Measurements from ENCODE around the gene VASH2.

DNA sequence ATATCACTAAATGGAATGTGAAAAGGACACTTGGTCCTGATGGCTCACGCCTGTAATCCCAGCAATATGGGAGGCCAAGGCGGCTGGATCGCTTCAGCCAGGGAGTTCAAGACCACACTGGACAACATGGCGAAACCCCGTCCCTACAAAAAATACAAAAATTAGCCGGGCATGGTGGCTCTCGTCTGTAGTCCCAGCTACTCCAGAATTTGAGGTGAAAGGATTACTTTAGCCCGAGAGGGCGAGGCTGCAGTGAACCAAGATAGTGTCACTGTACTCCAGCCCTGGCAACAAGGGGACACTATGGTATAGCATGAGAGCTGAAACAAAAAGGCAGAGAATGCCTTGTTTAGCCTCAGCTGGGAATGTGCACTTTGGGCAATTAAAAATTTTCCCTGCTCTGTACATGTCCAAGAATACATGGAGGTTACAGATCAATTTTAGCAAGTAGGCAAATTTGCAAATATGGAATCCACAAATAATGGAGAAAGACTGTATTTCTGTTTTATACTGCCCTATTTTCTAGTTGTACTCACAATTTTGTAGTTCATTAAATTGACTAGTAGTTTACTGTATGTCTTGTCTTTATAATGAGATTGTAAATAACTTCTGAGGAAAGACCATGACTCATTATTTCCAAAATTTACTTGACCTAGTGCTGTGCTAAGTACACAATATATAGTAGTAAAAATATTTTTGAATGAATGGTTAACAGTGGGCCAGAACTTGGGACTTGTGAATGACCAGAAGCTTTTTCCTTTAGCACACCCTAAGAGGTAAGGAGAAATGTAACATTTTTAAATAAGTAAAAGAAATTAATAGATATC lies 67.3 kb downstream of the VASH2 start:
- TF ChIP-seq, protein P1, sequence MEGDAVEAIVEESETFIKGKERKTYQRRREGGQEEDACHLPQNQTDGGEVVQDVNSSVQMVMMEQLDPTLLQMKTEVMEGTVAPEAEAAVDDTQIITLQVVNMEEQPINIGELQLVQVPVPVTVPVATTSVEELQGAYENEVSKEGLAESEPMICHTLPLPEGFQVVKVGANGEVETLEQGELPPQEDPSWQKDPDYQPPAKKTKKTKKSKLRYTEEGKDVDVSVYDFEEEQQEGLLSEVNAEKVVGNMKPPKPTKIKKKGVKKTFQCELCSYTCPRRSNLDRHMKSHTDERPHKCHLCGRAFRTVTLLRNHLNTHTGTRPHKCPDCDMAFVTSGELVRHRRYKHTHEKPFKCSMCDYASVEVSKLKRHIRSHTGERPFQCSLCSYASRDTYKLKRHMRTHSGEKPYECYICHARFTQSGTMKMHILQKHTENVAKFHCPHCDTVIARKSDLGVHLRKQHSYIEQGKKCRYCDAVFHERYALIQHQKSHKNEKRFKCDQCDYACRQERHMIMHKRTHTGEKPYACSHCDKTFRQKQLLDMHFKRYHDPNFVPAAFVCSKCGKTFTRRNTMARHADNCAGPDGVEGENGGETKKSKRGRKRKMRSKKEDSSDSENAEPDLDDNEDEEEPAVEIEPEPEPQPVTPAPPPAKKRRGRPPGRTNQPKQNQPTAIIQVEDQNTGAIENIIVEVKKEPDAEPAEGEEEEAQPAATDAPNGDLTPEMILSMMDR (IDR thresholded peaks at IDR 0.05; ENCODE audit: poor library complexity, severe bottlenecking), result no peak
- TF ChIP-seq, protein P2, sequence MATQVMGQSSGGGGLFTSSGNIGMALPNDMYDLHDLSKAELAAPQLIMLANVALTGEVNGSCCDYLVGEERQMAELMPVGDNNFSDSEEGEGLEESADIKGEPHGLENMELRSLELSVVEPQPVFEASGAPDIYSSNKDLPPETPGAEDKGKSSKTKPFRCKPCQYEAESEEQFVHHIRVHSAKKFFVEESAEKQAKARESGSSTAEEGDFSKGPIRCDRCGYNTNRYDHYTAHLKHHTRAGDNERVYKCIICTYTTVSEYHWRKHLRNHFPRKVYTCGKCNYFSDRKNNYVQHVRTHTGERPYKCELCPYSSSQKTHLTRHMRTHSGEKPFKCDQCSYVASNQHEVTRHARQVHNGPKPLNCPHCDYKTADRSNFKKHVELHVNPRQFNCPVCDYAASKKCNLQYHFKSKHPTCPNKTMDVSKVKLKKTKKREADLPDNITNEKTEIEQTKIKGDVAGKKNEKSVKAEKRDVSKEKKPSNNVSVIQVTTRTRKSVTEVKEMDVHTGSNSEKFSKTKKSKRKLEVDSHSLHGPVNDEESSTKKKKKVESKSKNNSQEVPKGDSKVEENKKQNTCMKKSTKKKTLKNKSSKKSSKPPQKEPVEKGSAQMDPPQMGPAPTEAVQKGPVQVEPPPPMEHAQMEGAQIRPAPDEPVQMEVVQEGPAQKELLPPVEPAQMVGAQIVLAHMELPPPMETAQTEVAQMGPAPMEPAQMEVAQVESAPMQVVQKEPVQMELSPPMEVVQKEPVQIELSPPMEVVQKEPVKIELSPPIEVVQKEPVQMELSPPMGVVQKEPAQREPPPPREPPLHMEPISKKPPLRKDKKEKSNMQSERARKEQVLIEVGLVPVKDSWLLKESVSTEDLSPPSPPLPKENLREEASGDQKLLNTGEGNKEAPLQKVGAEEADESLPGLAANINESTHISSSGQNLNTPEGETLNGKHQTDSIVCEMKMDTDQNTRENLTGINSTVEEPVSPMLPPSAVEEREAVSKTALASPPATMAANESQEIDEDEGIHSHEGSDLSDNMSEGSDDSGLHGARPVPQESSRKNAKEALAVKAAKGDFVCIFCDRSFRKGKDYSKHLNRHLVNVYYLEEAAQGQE (IDR thresholded peaks at IDR 0.05; ENCODE audit: borderline replicate concordance), result no peak
- TF ChIP-seq EZH2 (IDR thresholded peaks at IDR 0.05; ENCODE audit: borderline replicate concordance, insufficient read depth, low read length, poor library complexity, severe bottlenecking) (no peak), TAF1 (IDR thresholded peaks at IDR 0.05; ENCODE audit: low read depth) (no peak), POLR2AphosphoS5 (IDR thresholded peaks at IDR 0.05) (no peak)
